Liver (tissue), 9 donors: ENCODE data around the gene DMAC2. TPM values are rescaled to one million over a fixed set of nuclear protein-coding genes. Genes with fewer than 3 reads are reported as not detected.

Source experiments
- DNase-seq: peaks from one replicate; pipeline ENCODE4 v3.0.0-alpha.2; 2017; ENCODE audit warnings: low spot score
- H3K27ac ChIP-seq, 2 donors: one replicate each; pipeline ENCODE4 v1.7.0; 2013; ENCODE audit warnings: inconsistent platforms in 2 of 2, low read length in 2 of 2, control low read depth in 1 of 2, low read depth in 1 of 2, mild to moderate bottlenecking in 1 of 2
- H3K27me3 ChIP-seq, 4 donors: one replicate each; pipeline versions ENCODE4 v1.6.1 to v1.7.0; 2013; ENCODE audit warnings: low read length in 3 of 4, inconsistent platforms in 1 of 4, mild to moderate bottlenecking in 1 of 4, moderate library complexity in 1 of 4; ENCODE audit not compliant: control insufficient read depth in 4 of 4, insufficient read depth in 4 of 4
- H3K36me3 ChIP-seq, 4 donors: one replicate each; pipeline versions ENCODE4 v1.6.1 to v1.7.0; 2013; ENCODE audit warnings: low read length in 3 of 4, mild to moderate bottlenecking in 3 of 4, low read depth in 1 of 4, moderate library complexity in 1 of 4; ENCODE audit not compliant: control insufficient read depth in 4 of 4, insufficient read depth in 3 of 4
- H3K4me1 ChIP-seq, 4 donors: one replicate each; pipeline versions ENCODE4 v1.6.1 to v1.7.0; 2013; ENCODE audit warnings: low read length in 3 of 4, mild to moderate bottlenecking in 3 of 4, moderate library complexity in 1 of 4; ENCODE audit not compliant: control insufficient read depth in 4 of 4, insufficient read depth in 4 of 4
- H3K4me3 ChIP-seq, 3 donors: one replicate each; pipeline versions ENCODE4 v1.6.1 to v1.7.0; 2013; ENCODE audit warnings: low read length in 3 of 3, control low read depth in 1 of 3, low read depth in 1 of 3, mild to moderate bottlenecking in 1 of 3
- H3K9ac ChIP-seq, 2 donors: one replicate each; pipeline ENCODE4 v1.7.0; 2013; ENCODE audit warnings: low read length in 2 of 2, mild to moderate bottlenecking in 2 of 2, moderate library complexity in 2 of 2, control low read depth in 1 of 2, low read depth in 1 of 2
- H3K9me3 ChIP-seq, 4 donors: one replicate each; pipeline versions ENCODE4 v1.6.1 to v1.7.0; 2013; ENCODE audit warnings: low read length in 3 of 4; ENCODE audit not compliant: control insufficient read depth in 4 of 4
- ATF3 ChIP-seq: IDR thresholded peaks from 2 replicates; pipeline ENCODE4 v1.6.1; 2016; ENCODE audit warnings: antibody characterized with exemption
- EGR1 ChIP-seq, 2 donors: IDR thresholded peaks; 2 replicates each; pipeline ENCODE4 v1.6.1; 2016 to 2018; ENCODE audit warnings: antibody characterized with exemption in 2 of 2, low read depth in 2 of 2
- FOXA1 ChIP-seq: IDR thresholded peaks from 2 replicates; pipeline ENCODE4 v1.6.1; 2016; ENCODE audit warnings: antibody characterized with exemption
- FOXA2 ChIP-seq: IDR thresholded peaks from 2 replicates; pipeline ENCODE4 v1.6.1; 2016; ENCODE audit warnings: antibody characterized with exemption
- GABPA ChIP-seq, 2 donors: IDR thresholded peaks in 1 of 2; conservative IDR thresholded peaks in 1 of 2; 2 replicates each; pipeline ENCODE4 v1.6.1; 2016; ENCODE audit warnings: antibody characterized with exemption in 2 of 2, mild to moderate bottlenecking in 1 of 2, moderate library complexity in 1 of 2
- HNF4A ChIP-seq, 2 donors: conservative IDR thresholded peaks; 2 replicates each; pipeline ENCODE4 v1.6.1; 2016; ENCODE audit warnings: antibody characterized with exemption in 2 of 2, mild to moderate bottlenecking in 2 of 2
- HNF4G ChIP-seq: IDR thresholded peaks from 2 replicates; pipeline ENCODE4 v1.6.1; 2016; ENCODE audit warnings: antibody characterized with exemption
- JUND ChIP-seq, 2 donors: IDR thresholded peaks; 2 replicates each; pipeline ENCODE4 v1.6.1; 2016; ENCODE audit warnings: antibody characterized with exemption in 2 of 2
- NR2F2 ChIP-seq: IDR thresholded peaks from 2 replicates; pipeline ENCODE4 v1.6.1; 2016; ENCODE audit warnings: antibody characterized with exemption
- RAD21 ChIP-seq, 2 donors: IDR thresholded peaks; 2 replicates each; pipeline ENCODE4 v1.6.1; 2016; ENCODE audit warnings: antibody characterized with exemption in 2 of 2, mild to moderate bottlenecking in 2 of 2
- REST ChIP-seq: IDR thresholded peaks from 2 replicates; pipeline ENCODE4 v1.6.1; 2016; ENCODE audit warnings: antibody characterized with exemption, mild to moderate bottlenecking
- RXRA ChIP-seq, 2 donors: IDR thresholded peaks; 2 replicates each; pipeline ENCODE4 v1.6.1; 2017 to 2018; ENCODE audit warnings: antibody characterized with exemption in 2 of 2, mild to moderate bottlenecking in 1 of 2
- SP1 ChIP-seq: IDR thresholded peaks from 2 replicates; pipeline ENCODE4 v1.6.1; 2018; ENCODE audit warnings: antibody characterized with exemption, mild to moderate bottlenecking
- TAF1 ChIP-seq: conservative IDR thresholded peaks from 2 replicates; pipeline ENCODE4 v1.6.1; 2016; ENCODE audit warnings: antibody characterized with exemption, mild to moderate bottlenecking
- ZBTB33 ChIP-seq: IDR thresholded peaks from 2 replicates; pipeline ENCODE4 v1.6.1; 2016; ENCODE audit warnings: antibody characterized with exemption
- WGBS: extraction: QIAGEN DNeasy Blood & Tissue Kit; methylation state at CpG from one replicate; pipeline ENCODE4 v1.1.7; 2013; 5-methylcytosine and 5-hydroxymethylcytosine counted together
- polyA plus RNA-seq, 2 donors: library from polyadenylated mRNA; stranded (reverse) in 1 of 2; unstranded in 1 of 2; fragments of 200-250 nt in 1 of 2; fragments of >200 nt in 1 of 2; fragmentation: Nextera tagmentation in 1 of 2; extraction: Ambion mirVana in 1 of 2; gene quantifications; one replicate each; pipeline versions ENCODE4 v1.2.1 to v1.2.3, GENCODE V29; 2013 to 2015
- total RNA-seq, 2 donors: library from RNA; depleted of rRNA; stranded (reverse); fragments of >200 nt; gene quantifications; one replicate each; pipeline ENCODE4 v1.2.3, GENCODE V29; 2014
- TF ChIP-seq, protein P1 (sequence below): IDR thresholded peaks from 2 replicates; pipeline ENCODE4 v1.6.1; 2016; ENCODE audit warnings: antibody characterized with exemption
- TF ChIP-seq, protein P2 (sequence below): fragments of 150-350 bp; IDR thresholded peaks from 2 replicates; pipeline ENCODE4 v1.5.1; 2017; ENCODE audit warnings: improper control_type of control experiment, low read depth, low read length; ENCODE audit not compliant: missing input control
- donor health status: healthy.
- donor health status: healthy.
- donor health status: healthy.
- donor health status: healthy.
- donor health status: healthy.

The DMAC2 gene
- total and polyA plus RNA-seq, 4 donors = 17.1 to 28.8 (median 24.2) TPM

DNA sequence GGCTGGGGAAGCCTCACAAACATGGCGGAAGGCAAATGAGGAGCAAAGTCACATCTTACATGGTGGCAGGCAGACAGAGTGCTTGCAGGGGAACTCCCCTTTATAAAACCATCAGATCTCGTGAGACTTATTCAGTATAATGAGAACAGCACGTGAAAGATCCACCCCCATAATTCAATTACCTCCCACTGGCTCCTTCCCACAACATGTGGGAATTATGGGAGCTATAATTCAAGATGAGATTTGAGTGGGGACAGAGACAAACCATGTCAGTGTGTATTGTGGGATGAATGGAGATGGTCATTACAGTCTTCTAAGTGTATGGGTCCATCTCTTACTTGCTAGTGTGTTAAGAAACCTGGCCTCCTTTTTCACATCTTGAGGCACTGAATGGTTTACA, 37.7 kb downstream of the DMAC2 start (continued):
- TF ChIP-seq, protein P1, sequence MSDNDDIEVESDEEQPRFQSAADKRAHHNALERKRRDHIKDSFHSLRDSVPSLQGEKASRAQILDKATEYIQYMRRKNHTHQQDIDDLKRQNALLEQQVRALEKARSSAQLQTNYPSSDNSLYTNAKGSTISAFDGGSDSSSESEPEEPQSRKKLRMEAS = no peak
- TF ChIP-seq FOXA1 (no peak), RAD21 (IDR thresholded peaks at IDR 0.05) (no peak), RXRA (IDR thresholded peaks at IDR 0.05) (no peak)

GRCh38 chr19:41401483-41401882, 38.2 kb downstream of the DMAC2 start:
- no peak overlapping the region for H3K27ac ChIP-seq
- H3K36me3 ChIP-seq = peaks cover 0 to 4% (median 0%) of the 10 kb centered on the region in 4 donors
- H3K4me1 ChIP-seq = peaks cover 2 to 25% (median 17%) of the 10 kb centered on the region in 4 donors
- H3K9ac ChIP-seq = no peak overlapping the region
- WGBS = 78% methylated on average over 4 of the region's 4 CpGs
- no peak for DNase-seq
- H3K9me3 ChIP-seq = no peaks in the 10 kb centered on the region
- H3K4me3 ChIP-seq = no peak overlapping the region
- TF ChIP-seq, protein P2, sequence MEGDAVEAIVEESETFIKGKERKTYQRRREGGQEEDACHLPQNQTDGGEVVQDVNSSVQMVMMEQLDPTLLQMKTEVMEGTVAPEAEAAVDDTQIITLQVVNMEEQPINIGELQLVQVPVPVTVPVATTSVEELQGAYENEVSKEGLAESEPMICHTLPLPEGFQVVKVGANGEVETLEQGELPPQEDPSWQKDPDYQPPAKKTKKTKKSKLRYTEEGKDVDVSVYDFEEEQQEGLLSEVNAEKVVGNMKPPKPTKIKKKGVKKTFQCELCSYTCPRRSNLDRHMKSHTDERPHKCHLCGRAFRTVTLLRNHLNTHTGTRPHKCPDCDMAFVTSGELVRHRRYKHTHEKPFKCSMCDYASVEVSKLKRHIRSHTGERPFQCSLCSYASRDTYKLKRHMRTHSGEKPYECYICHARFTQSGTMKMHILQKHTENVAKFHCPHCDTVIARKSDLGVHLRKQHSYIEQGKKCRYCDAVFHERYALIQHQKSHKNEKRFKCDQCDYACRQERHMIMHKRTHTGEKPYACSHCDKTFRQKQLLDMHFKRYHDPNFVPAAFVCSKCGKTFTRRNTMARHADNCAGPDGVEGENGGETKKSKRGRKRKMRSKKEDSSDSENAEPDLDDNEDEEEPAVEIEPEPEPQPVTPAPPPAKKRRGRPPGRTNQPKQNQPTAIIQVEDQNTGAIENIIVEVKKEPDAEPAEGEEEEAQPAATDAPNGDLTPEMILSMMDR = no peak
- TF ChIP-seq NR2F2 = peak; percentile 20
- TF ChIP-seq RAD21 (IDR thresholded peaks at IDR 0.05) = no peak
- no peaks in the 10 kb centered on the region for H3K27me3 ChIP-seq

DNA sequence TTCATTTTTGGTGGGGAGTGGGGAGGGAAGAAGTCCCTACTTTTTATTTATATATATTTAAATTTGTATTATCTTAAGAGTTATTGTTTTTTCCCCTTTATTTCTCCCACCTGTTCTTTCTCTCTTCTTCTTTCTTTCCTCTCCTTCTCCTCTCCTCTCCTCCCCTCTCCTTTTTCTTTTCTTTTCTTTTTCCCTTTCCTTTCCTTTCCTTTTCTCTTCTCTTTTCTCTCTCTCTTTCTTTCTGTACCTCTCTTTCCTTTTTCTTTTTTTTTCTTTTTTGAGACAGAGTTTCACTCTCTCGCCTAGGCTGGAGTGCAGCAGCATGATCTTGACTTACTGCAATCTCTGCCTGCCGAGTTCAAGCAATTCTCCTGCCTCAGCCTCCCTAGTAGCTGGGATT, 40.2 kb downstream of the DMAC2 start:
- no peaks in the 10 kb centered on the region for H3K9me3 ChIP-seq
- no peak for DNase-seq
- H3K4me1 ChIP-seq = peaks cover 2 to 34% (median 18%) of the 10 kb centered on the region in 4 donors
- TF ChIP-seq, protein P2 = no peak
- TF ChIP-seq ZBTB33 (no peak), REST (no peak), JUND (IDR thresholded peaks at IDR 0.05) (no peak), HNF4A (conservative IDR thresholded peaks at IDR 0.05) (no peak), SP1 (no peak), RXRA (IDR thresholded peaks at IDR 0.05) (no peak), TAF1 (no peak), ATF3 (no peak), RAD21 (IDR thresholded peaks at IDR 0.05) (no peak), EGR1 (IDR thresholded peaks at IDR 0.05; ENCODE audit: low read depth in 2 of 2) (no peak), FOXA2 (no peak), FOXA1 (no peak), GABPA (IDR thresholded peaks at IDR 0.05 in 1 of 2, conservative IDR thresholded peaks at IDR 0.05 in 1 of 2) (no peak), NR2F2 (no peak), HNF4G (no peak)
- TF ChIP-seq, protein P1 = no peak
- no peak overlapping the region for H3K4me3 ChIP-seq
- 94% methylated on average over 2 of the region's 2 CpGs for WGBS
- H3K36me3 ChIP-seq = peaks cover 0 to 4% (median 0%) of the 10 kb centered on the region in 4 donors
- H3K27ac ChIP-seq = no peak overlapping the region
- no peaks in the 10 kb centered on the region for H3K27me3 ChIP-seq
- H3K9ac ChIP-seq = no peak overlapping the region
